Stimulated activated CD4-positive, alpha-beta T cell treated with anti-CD3 and anti-CD28 coated beads, TNF-alpha, amount 100 ng/mL, for 48 hours (primary cell): ENCODE results near the gene QRFPR.
A peak's percentile ranks its signal among the peaks of the same experiment; 100 is the strongest.
"Not testable (repeated sequence)": the region's sequence is repeated elsewhere in the genome, so short reads cannot be mapped to it uniquely, and the experiment has no call there.

Experiments used
- DNase-seq, 3 donors: peaks; one replicate each; pipeline ENCODE4 v3.0.0-alpha.2; 2020; ENCODE audit warnings: low read depth in 3 of 3

Gene QRFPR

DNA sequence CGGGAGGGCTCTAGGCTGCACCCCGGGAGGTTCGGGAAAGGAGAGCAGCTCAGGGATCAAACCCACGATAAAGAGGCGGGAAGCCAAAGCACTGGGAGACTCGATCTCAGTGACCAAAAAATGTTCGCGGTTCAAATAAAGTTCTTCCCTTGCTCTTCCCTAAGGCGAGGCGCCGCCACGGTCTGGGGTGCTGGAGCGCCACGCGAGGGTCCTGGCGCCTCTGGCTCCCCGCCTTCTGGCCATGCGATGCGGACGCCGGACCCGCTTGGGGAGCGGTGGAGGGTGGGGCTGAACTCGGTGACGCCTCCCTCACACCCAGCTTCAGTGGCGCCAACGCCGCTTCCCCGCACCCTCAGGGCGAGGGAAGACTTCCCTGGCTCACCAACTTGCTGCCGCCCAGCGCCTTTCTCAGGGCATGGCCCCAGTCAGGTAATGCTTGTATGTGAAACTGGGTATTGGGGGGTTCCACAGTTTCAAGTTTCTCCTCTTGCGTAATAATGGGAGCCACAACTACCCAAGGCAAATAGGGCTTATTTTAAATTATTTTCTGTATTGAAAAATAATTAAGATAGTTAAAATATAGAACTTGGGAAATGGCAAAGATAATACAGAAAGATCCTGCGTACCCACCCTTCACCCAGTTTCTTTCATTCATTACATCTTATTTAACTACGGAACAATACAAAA lies at the start of gene QRFPR:
Gene QRFPR (minus strand): TSS at position 243 of the 687 bp plus-strand sequence. CDS start 371 bp downstream, outside the sequence.
- DNase-seq, result peak in 1 of 3 donors; percentile 0

- DNase-seq, result no peak
Measured at GRCh38 chr4:121428721-121429120, 47.9 kb upstream of the QRFPR start.

DNA sequence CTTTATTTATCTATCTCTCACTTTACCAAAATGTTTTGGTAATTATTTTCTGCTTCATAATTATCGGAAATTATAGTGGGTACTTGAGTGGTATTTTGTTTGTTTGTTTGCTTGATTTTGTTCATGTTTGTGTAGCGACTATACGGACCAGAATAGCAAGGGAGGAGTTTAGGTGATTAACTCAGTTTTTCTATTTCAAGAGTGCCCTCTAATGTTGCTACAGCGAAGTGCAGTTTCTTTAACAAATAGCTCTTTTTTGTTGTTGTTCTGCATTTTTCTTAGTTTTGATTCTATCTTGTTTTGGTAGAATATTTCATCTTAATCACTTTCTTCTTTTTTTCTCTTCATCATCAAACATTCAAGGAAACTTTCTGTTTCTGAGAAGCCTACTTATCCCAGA lies 40.8 kb upstream of the QRFPR start:
- DNase-seq, result no peak

DNA sequence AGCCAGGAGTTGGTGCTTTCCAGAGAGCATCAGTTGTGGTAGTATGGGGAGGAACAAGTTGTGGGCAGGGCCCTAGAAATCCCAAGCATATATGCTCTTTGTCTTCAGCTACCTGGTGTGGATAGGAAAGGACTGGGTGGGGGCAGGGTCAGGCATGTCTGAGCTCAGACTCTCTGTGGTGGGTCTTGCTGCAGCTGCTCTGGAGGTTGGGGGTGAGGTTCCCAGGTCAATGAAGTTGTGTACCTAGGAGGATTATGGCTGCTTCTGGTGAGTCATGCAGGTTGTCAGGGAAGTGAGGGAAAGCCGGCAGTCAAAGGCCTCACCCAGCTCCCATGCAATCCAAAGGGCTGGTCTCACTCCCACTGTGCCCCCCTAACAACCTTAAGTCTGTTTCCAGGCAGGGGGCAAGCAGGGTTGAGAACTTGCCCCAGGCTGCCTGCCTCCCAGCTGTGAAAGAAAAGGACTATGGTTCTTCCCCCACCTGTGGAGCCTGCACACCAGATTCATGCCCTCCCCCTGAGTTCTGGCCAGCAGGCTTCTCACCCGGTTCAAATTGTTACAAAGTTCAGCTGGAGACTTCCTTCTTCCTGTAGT lies 30.4 kb upstream of the QRFPR start:
- DNase-seq, result no peak

- DNase-seq, result not testable (repeated sequence)
Measured at GRCh38 chr4:121408567-121408966, 27.7 kb upstream of the QRFPR start.

- DNase-seq, result no peak
Measured at GRCh38 chr4:121400632-121401031, 19.8 kb upstream of the QRFPR start.

- no peak for DNase-seq
Measured at GRCh38 chr4:121397941-121398601, 17.3 kb upstream of the QRFPR start.

- no peak for DNase-seq
Measured at GRCh38 chr4:121397434-121397833, 16.6 kb upstream of the QRFPR start.

- no peak for DNase-seq
Measured at GRCh38 chr4:121392426-121393086, 11.7 kb upstream of the QRFPR start.

- no peak for DNase-seq
Measured at GRCh38 chr4:121390335-121390734, 9.5 kb upstream of the QRFPR start.

DNA sequence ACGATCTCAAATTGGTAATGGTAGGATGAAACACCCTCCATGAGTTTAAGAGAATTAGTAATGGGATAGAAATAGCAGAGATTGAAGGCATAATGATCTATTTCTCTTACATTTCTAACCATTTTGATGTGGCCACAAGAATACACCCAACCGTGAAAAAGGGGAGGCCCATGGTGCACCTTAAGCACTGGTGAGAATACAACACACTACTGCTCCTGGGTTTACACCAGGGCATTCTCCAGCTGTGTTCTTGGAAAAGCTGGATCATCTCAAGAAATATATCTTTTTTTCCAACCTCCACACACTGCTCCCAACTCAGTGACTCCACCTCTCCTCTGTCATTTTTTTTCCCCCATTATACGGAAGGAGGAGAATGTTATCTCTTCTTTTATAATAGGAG lies 1.5 kb downstream of the QRFPR start:
- DNase-seq, result no peak

GRCh38 chr4:121377076-121377475 lies 3.7 kb downstream of the QRFPR start:
- no peak for DNase-seq

DNA sequence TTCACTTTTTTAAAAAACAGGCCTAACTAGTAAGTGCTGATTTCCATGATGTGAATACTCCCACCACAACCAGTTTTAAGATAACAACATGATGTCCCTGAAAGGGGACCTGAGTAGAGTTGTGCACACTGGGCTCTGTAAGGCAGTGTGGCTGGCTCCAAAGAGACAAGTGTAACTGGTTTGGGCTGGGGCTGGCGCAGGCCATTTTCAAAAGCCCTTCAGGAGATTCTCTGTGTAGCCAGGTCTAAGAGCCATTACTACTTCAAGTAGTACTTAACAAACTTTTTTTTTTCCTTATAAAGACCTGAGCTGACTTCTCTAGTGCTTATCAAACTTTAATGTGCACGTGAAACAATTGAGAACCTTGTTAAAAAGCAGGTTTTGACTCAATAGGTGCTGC lies 4.3 kb downstream of the QRFPR start:
- DNase-seq, result no peak

- DNase-seq, result no peak
Measured at GRCh38 chr4:121376097-121376496, 4.7 kb downstream of the QRFPR start.

GRCh38 chr4:121375262-121375661 lies 5.6 kb downstream of the QRFPR start:
- DNase-seq, result no peak

- no peak for DNase-seq
Measured at GRCh38 chr4:121373841-121374240, 7.0 kb downstream of the QRFPR start.

DNA sequence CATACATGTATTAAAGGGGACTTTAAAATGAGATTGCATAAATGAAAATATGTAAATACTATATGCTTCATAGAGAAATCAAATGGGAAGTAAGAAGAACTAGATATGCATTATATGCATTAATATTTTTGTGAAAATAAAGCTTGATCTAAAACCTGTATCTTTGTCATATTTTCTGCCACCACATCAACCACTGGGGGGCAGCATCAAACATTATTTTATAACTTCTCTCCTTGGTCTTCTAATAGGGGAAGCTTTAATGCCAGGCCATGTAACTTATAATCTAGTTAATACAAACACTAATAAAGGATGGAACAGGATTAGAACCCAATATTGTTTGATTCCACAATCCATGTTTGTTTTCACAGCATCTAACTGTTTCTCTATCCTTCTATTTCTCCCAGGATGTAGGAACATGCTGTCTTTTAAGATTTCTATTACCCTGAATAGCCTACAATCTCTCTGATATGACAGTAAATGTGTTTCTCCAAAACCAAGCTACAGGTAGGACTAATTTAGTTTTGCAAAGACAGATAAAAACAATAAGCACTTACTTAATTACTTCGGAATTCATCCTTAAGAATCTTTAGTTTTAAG lies 10.0 kb downstream of the QRFPR start:
- DNase-seq, result peak in 1 of 3 donors; percentile 33

GRCh38 chr4:121360495-121360894 lies 20.3 kb downstream of the QRFPR start:
- no peak for DNase-seq

DNA sequence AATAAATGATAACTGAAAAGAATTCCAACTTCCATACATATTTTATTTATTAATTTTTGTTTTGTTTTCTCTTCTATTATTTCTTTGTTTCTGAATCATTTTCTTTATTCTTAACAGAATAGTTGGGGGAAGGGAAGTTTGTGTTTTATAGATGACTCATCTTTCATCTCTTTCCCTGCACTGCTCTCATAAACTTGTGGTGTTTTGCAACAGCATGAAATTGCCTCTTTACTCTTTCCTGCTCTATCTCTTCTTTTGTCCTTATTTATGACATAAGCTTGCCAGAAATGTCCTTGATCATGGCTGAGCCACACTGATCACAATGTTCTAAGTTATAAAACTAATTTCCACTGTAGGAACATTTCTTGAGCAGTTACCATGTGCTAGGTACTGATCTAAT lies 22.3 kb downstream of the QRFPR start:
- DNase-seq, result no peak

GRCh38 chr4:121353213-121353612 lies 27.6 kb downstream of the QRFPR start:
- no peak for DNase-seq

DNA sequence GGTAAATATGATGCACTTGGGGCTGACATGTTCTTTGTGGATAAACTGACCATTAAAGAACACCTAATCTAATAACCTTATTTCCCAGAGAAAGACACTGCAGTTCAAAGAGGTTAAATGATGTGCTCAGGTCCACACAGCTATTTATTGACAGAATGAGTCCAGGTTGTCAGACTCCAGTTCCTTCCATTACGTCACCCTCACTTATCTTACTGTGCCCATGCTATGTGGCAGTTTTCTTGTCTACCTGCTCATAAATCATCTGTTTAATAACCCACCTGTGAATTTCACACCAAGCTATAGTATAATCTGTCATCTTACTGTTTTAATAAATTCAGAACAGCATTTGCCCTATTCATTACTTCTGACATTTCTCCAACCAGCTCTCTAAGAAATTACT lies 36.7 kb downstream of the QRFPR start:
- no peak for DNase-seq

- no peak for DNase-seq
Measured at GRCh38 chr4:121340247-121340646, 40.6 kb downstream of the QRFPR start.
